ENCODE measurements around the gene HIC1. TPM values are rescaled to one million over a fixed set of nuclear protein-coding genes. Genes with fewer than 3 reads are reported as not detected.

The HIC1 gene
- total and polyA plus RNA-seq, 2 donors (not counting 1 experiment from before 2014, with no cell fraction given): 11.3 to 29.1 TPM

DNA sequence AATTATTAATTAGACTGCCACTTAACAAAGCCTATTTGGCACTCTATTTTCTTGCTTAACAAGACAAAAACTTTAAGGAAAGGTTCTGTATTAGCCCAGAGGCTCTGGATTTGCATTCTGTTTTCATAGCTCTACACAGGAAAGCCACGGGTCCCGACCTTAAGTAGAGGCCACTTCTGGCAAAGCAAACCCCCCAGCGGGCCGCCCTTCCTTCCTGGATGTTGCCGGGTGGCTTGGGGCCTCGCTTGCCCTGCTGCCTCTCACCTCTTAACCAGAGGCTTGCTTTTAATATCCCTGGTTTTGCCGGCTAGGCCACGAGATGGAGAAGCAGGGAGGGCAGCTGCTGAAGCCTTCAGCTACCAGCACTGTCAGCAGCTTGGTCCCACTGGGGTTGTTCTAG, 34.2 kb upstream of the HIC1 start:
- no peak for DNase-seq (ENCODE audit: low read depth in 2 of 2)
- no peaks in the 10 kb centered on the region for H3K9me3 ChIP-seq (ENCODE audit: control insufficient read depth, insufficient read depth, low read depth, low read length)
- peaks cover 4% of the 10 kb centered on the region for H3K4me1 ChIP-seq (ENCODE audit: control insufficient read depth, extremely low read depth, insufficient read depth, low read length)
- no peak overlapping the region for H3K4me2 ChIP-seq (ENCODE audit: extremely low read depth, insufficient read depth, low read length)
- no peaks in the 10 kb centered on the region for H3K36me3 ChIP-seq (ENCODE audit: control insufficient read depth, insufficient read depth, low read length)
- H3K9ac ChIP-seq (ENCODE audit: insufficient read depth, low read length): no peak overlapping the region
- H2AFZ ChIP-seq (ENCODE audit: low read length): no peak overlapping the region
- peaks cover 43% of the 10 kb centered on the region for H3K27me3 ChIP-seq (ENCODE audit: control insufficient read depth, insufficient read depth, low read length)
- H3K79me2 ChIP-seq (ENCODE audit: control insufficient read depth, insufficient read depth, low read length): no peaks in the 10 kb centered on the region
- H3K4me3 ChIP-seq (replicated peaks in 1 of 4; ENCODE audit: control extremely low read depth in 1 of 4, insufficient read depth in 1 of 4, low read depth in 3 of 4, low read length in 4 of 4): no peak overlapping the region
- TF ChIP-seq, protein P1, sequence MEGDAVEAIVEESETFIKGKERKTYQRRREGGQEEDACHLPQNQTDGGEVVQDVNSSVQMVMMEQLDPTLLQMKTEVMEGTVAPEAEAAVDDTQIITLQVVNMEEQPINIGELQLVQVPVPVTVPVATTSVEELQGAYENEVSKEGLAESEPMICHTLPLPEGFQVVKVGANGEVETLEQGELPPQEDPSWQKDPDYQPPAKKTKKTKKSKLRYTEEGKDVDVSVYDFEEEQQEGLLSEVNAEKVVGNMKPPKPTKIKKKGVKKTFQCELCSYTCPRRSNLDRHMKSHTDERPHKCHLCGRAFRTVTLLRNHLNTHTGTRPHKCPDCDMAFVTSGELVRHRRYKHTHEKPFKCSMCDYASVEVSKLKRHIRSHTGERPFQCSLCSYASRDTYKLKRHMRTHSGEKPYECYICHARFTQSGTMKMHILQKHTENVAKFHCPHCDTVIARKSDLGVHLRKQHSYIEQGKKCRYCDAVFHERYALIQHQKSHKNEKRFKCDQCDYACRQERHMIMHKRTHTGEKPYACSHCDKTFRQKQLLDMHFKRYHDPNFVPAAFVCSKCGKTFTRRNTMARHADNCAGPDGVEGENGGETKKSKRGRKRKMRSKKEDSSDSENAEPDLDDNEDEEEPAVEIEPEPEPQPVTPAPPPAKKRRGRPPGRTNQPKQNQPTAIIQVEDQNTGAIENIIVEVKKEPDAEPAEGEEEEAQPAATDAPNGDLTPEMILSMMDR (conservative IDR thresholded peaks at IDR 0.05 in 1 of 2, IDR thresholded peaks at IDR 0.05 in 1 of 2; ENCODE audit: low read depth in 1 of 2, low read length in 2 of 2): no peak
- TF ChIP-seq EZH2 (IDR thresholded peaks at IDR 0.05; ENCODE audit: low read length, missing control alignments): no peak
- no peaks in the 10 kb centered on the region for H4K20me1 ChIP-seq (ENCODE audit: control insufficient read depth, extremely low read depth, insufficient read depth, low read length)
- H3K27ac ChIP-seq (ENCODE audit: insufficient read depth, low read length): no peak overlapping the region

- Histone ChIP-seq H3K9ac (ENCODE audit: insufficient read depth, low read length) (no peak overlapping the region), H3K27me3 (ENCODE audit: control insufficient read depth, insufficient read depth, low read length) (peaks cover 40% of the 10 kb centered on the region), H4K20me1 (ENCODE audit: control insufficient read depth, extremely low read depth, insufficient read depth, low read length) (no peaks in the 10 kb centered on the region), H2AFZ (ENCODE audit: low read length) (no peak overlapping the region), H3K9me3 (ENCODE audit: control insufficient read depth, insufficient read depth, low read depth, low read length) (no peaks in the 10 kb centered on the region), H3K36me3 (ENCODE audit: control insufficient read depth, insufficient read depth, low read length) (no peaks in the 10 kb centered on the region), H3K4me3 (replicated peaks in 1 of 4; ENCODE audit: control extremely low read depth in 1 of 4, insufficient read depth in 1 of 4, low read depth in 3 of 4, low read length in 4 of 4) (no peak overlapping the region), H3K79me2 (ENCODE audit: control insufficient read depth, insufficient read depth, low read length) (no peaks in the 10 kb centered on the region), H3K27ac (ENCODE audit: insufficient read depth, low read length) (no peak overlapping the region), H3K4me2 (ENCODE audit: extremely low read depth, insufficient read depth, low read length) (no peak overlapping the region), H3K4me1 (ENCODE audit: control insufficient read depth, extremely low read depth, insufficient read depth, low read length) (peaks cover 8% of the 10 kb centered on the region)
- no peak for DNase-seq (ENCODE audit: low read depth in 2 of 2)
- no peak for TF ChIP-seq EZH2 (IDR thresholded peaks at IDR 0.05; ENCODE audit: low read length, missing control alignments)
- TF ChIP-seq, protein P1 (conservative IDR thresholded peaks at IDR 0.05 in 1 of 2, IDR thresholded peaks at IDR 0.05 in 1 of 2; ENCODE audit: low read depth in 1 of 2, low read length in 2 of 2): no peak
Measured at GRCh38 chr17:2022647-2023240, 32.2 kb upstream of the HIC1 start.

GRCh38 chr17:2023256-2023655, 31.6 kb upstream of the HIC1 start:
- Histone ChIP-seq H4K20me1 (ENCODE audit: control insufficient read depth, extremely low read depth, insufficient read depth, low read length) (no peaks in the 10 kb centered on the region), H3K27ac (ENCODE audit: insufficient read depth, low read length) (no peak overlapping the region), H3K79me2 (ENCODE audit: control insufficient read depth, insufficient read depth, low read length) (no peaks in the 10 kb centered on the region), H2AFZ (ENCODE audit: low read length) (no peak overlapping the region), H3K27me3 (ENCODE audit: control insufficient read depth, insufficient read depth, low read length) (peaks cover 36% of the 10 kb centered on the region), H3K4me3 (replicated peaks in 1 of 4; ENCODE audit: control extremely low read depth in 1 of 4, insufficient read depth in 1 of 4, low read depth in 3 of 4, low read length in 4 of 4) (no peak overlapping the region), H3K4me1 (ENCODE audit: control insufficient read depth, extremely low read depth, insufficient read depth, low read length) (peaks cover 9% of the 10 kb centered on the region), H3K36me3 (ENCODE audit: control insufficient read depth, insufficient read depth, low read length) (no peaks in the 10 kb centered on the region), H3K9me3 (ENCODE audit: control insufficient read depth, insufficient read depth, low read depth, low read length) (no peaks in the 10 kb centered on the region), H3K4me2 (ENCODE audit: extremely low read depth, insufficient read depth, low read length) (no peak overlapping the region), H3K9ac (ENCODE audit: insufficient read depth, low read length) (no peak overlapping the region)
- no peak for TF ChIP-seq EZH2 (IDR thresholded peaks at IDR 0.05; ENCODE audit: low read length, missing control alignments)
- TF ChIP-seq, protein P1 (conservative IDR thresholded peaks at IDR 0.05 in 1 of 2, IDR thresholded peaks at IDR 0.05 in 1 of 2; ENCODE audit: low read depth in 1 of 2, low read length in 2 of 2): no peak
- no peak for DNase-seq (ENCODE audit: low read depth in 2 of 2)
